GM19463 (cell line): ENCODE data around the gene ARSI.

Experiments used
- ATAC-seq: cut with Tn5 transposase; IDR thresholded peaks from one replicate; pipeline ENCODE4 v1.9.1; 2021; ENCODE audit warnings: mild to moderate bottlenecking, moderate library complexity; ENCODE audit not compliant: unreplicated experiment

Gene ARSI

GRCh38 chr5:150309101-150309885, 6.6 kb upstream of the ARSI start:
- ATAC-seq, result no peak

GRCh38 chr5:150307617-150308426, 5.1 kb upstream of the ARSI start:
- no peak for ATAC-seq

GRCh38 chr5:150306775-150307174, 4.1 kb upstream of the ARSI start:
- ATAC-seq, result no peak

GRCh38 chr5:150305557-150305956, 2.9 kb upstream of the ARSI start:
- ATAC-seq, result no peak

- ATAC-seq, result no peak
Observed at GRCh38 chr5:150305095-150305494, 2.4 kb upstream of the ARSI start.

- ATAC-seq, result no peak
Observed at GRCh38 chr5:150304481-150305081, 1.9 kb upstream of the ARSI start.

- ATAC-seq, result no peak
Observed at GRCh38 chr5:150303660-150304386, 1.1 kb upstream of the ARSI start.

- no peak for ATAC-seq
Observed at GRCh38 chr5:150303070-150303615, 438 bp upstream of the ARSI start.

- no peak for ATAC-seq
Observed at GRCh38 chr5:150301901-150302300, 804 bp downstream of the ARSI start.

GRCh38 chr5:150301170-150301505, 1.6 kb downstream of the ARSI start:
- no peak for ATAC-seq

GRCh38 chr5:150300496-150301169, 2.1 kb downstream of the ARSI start:
- no peak for ATAC-seq

- ATAC-seq, result no peak
Observed at GRCh38 chr5:150299571-150300327, 3.0 kb downstream of the ARSI start.

GRCh38 chr5:150298701-150299451, 3.8 kb downstream of the ARSI start:
- ATAC-seq, result no peak

GRCh38 chr5:150297934-150298595, 4.6 kb downstream of the ARSI start:
- no peak for ATAC-seq

GRCh38 chr5:150297236-150297890, 5.3 kb downstream of the ARSI start:
- ATAC-seq, result no peak

GRCh38 chr5:150296496-150296895, 6.2 kb downstream of the ARSI start:
- no peak for ATAC-seq

- ATAC-seq, result no peak
Observed at GRCh38 chr5:150295741-150296486, 6.8 kb downstream of the ARSI start.
